OCI-LY7 (cell line): Measurements from ENCODE around the gene RNPC3. TPM values are rescaled to one million over a fixed set of nuclear protein-coding genes. Genes with fewer than 3 reads are reported as not detected.

Experiments
- Bru-seq: library from RNA; stranded (reverse); fragments of 400-500 nt; gene quantifications from one replicate; lab custom pipeline; 2021; lab: Mats Ljungman, UMichigan
- BruChase-seq, 2 experiments: library from RNA; stranded (reverse); fragments of 400-500 nt; gene quantifications; one replicate each; lab custom pipeline; 2021; lab: Mats Ljungman, UMichigan
- BruUV-seq: library from RNA; stranded (reverse); fragments of 400-500 nt; replicated peaks from 2 replicates; lab custom pipeline; 2021; lab: Mats Ljungman, UMichigan
- CTCF ChIA-PET: fragments of 300-600 bp; sonication (Branson Sonifier 250); formaldehyde crosslinking; loops from one replicate; lab custom pipeline; 2022; ENCODE audit warnings: antibody characterized with exemption; ENCODE audit not compliant: unreplicated experiment; lab: Charles Lee
- POLR2A ChIA-PET: fragments of 300-600 bp; sonication (Branson Sonifier 250); formaldehyde crosslinking; loops from one replicate; lab custom pipeline; 2022; ENCODE audit warnings: antibody characterized with exemption; lab: Charles Lee
- DNase-seq: peaks from one replicate; pipeline ENCODE4 v3.0.0-alpha.2; 2015; ENCODE audit warnings: low spot score
- H2AFZ ChIP-seq: fragments of 200-600 bp; sonication (generic), shearing (Covaris generic); 2 replicates; pipeline ENCODE4 v1.6.1; 2014; ENCODE audit warnings: mild to moderate bottlenecking, antibody characterized with exemption, low read length, moderate library complexity
- H3K27ac ChIP-seq: fragments of 200-600 bp; sonication (generic); 2 replicates; pipeline ENCODE4 v1.5.1; 2014; ENCODE audit warnings: mixed run types, low read depth, mild to moderate bottlenecking, moderate library complexity, low read length, inconsistent platforms; ENCODE audit not compliant: poor library complexity, severe bottlenecking
- H3K36me3 ChIP-seq: fragments of 200-600 bp; sonication (generic); 2 replicates; pipeline ENCODE4 v1.6.1; 2014; ENCODE audit warnings: mild to moderate bottlenecking, antibody characterized with exemption, low read length, moderate library complexity, mixed read lengths; ENCODE audit not compliant: insufficient read depth
- H3K4me1 ChIP-seq: fragments of 200-600 bp; sonication (generic); 2 replicates; pipeline ENCODE4 v1.5.1; 2014; ENCODE audit warnings: mild to moderate bottlenecking, low read length; ENCODE audit not compliant: insufficient read depth, poor library complexity, severe bottlenecking
- H3K4me2 ChIP-seq: fragments of 200-600 bp; sonication (generic); 2 replicates; pipeline ENCODE4 v1.6.1; 2014; ENCODE audit warnings: mild to moderate bottlenecking, low read length
- H3K4me3 ChIP-seq: fragments of 200-600 bp; sonication (generic); 2 replicates; pipeline ENCODE4 v1.5.1; 2014; ENCODE audit warnings: mild to moderate bottlenecking, low read depth, low read length; ENCODE audit not compliant: poor library complexity, severe bottlenecking
- H3K79me2 ChIP-seq: fragments of 200-600 bp; sonication (generic); 2 replicates; pipeline ENCODE4 v1.6.1; 2016; ENCODE audit warnings: low read depth, mild to moderate bottlenecking, low read length, moderate library complexity, mixed read lengths; ENCODE audit not compliant: insufficient read depth
- H3K9me2 ChIP-seq: fragments of 200-600 bp; sonication (generic); 2 replicates; pipeline ENCODE4 v1.6.1; 2016; ENCODE audit warnings: mild to moderate bottlenecking, low read length, mixed read lengths; ENCODE audit not compliant: insufficient read depth
- H3K9me3 ChIP-seq: fragments of 200-600 bp; sonication (generic); 2 replicates; pipeline ENCODE4 v1.6.1; 2014; ENCODE audit warnings: mild to moderate bottlenecking, mixed run types, low read length, mixed read lengths
- H4K20me1 ChIP-seq: fragments of 200-600 bp; sonication (generic); 2 replicates; pipeline ENCODE4 v1.6.1; 2014; ENCODE audit warnings: mild to moderate bottlenecking, antibody characterized with exemption, low read length, moderate library complexity, mixed read lengths; ENCODE audit not compliant: insufficient read depth
- CTCF ChIP-seq: fragments of 200-600 bp; sonication (generic); conservative IDR thresholded peaks from 2 replicates; pipeline ENCODE4 v1.5.1; 2014; ENCODE audit warnings: mild to moderate bottlenecking, antibody characterized with exemption, low read length, moderate library complexity, mixed read lengths
- EZH2phosphoT487 ChIP-seq: fragments of 200-600 bp; sonication (generic); IDR thresholded peaks from 2 replicates; pipeline ENCODE4 v1.6.1; 2018; ENCODE audit warnings: low read depth, borderline replicate concordance, mild to moderate bottlenecking, mixed run types, antibody characterized with exemption, low read length, moderate library complexity, mixed read lengths
- intact Hi-C: fragments of 100-400 bp; cut with micrococcal nuclease; formaldehyde crosslinking; loops from one replicate; pipeline ENCODE4 v1.10.0; 2022; ENCODE audit not compliant: unreplicated experiment
- long read RNA-seq: library from polyadenylated mRNA; stranded (forward); transcript quantifications from one replicate; pipeline ENCODE4 v2.0.0, GENCODE V29; 2022
- total RNA-seq, 2 experiments: library from RNA; depleted of rRNA in 1 of 2; stranded (reverse); fragments of >200 nt in 1 of 2; shearing (Covaris generic) in 1 of 2; gene quantifications; 2 replicates each; pipeline ENCODE4 v1.2.3, GENCODE V29; 2014 to 2022

RNPC3 gene
- total RNA-seq (2014; rRNA removed; shearing (Covaris generic)), result 20.1 and 22.6 TPM in 2 replicates
- total RNA-seq (2022), result 33.6 and 43.7 TPM in 2 replicates
- Bru-seq, nascent RNA, result percentile 91 among the genes with signal in this experiment
- percentile 79 among the genes with signal in this experiment for BruChase-seq, experiment 1, labeled RNA remaining after a 6-hour chase
- percentile 90 among the genes with signal in this experiment for BruChase-seq, experiment 2, labeled RNA remaining after a 2-hour chase
- long read RNA-seq, partial matches to known transcripts, result 9 of 25 reads
- long read RNA-seq, other reads (novel, unspliced or antisense), result 15 of 25 reads

- peak; percentile 90 for DNase-seq
- peaks cover 23% of the 10 kb centered on the region for H4K20me1 ChIP-seq
- H3K4me3 ChIP-seq, result peak within 1 kb of the TSS; percentile 97
- TF ChIP-seq CTCF (peak; percentile 36; the same call in 1 of the 2 replicates), EZH2phosphoT487 (no peak)
- H3K9me3 ChIP-seq, result no peaks in the 10 kb centered on the region
- no peaks in the 10 kb centered on the region for H3K9me2 ChIP-seq
- intact Hi-C loops, result no loop called here
- ChIA-PET CTCF (no interaction called here), POLR2A (interaction anchor here (0.8 to 2.3 kb wide), 5 partner anchors 8 to 15 kb away, joined by 3 to 17 read pairs (median 4); no protein-coding TSS in a partner anchor)
- BruUV-seq, result TSS peak; percentile 69
- peaks cover 28% of the 10 kb centered on the region for H3K4me1 ChIP-seq
- H3K36me3 ChIP-seq, result peaks cover 35% of the 10 kb centered on the region
- peaks cover 50% of the 10 kb centered on the region for H3K79me2 ChIP-seq
- peak within 1 kb of the TSS; percentile 84 for H3K27ac ChIP-seq
- H2AFZ ChIP-seq, result peak within 1 kb of the TSS; percentile 94
- H3K4me2 ChIP-seq, result peak within 1 kb of the TSS; percentile 91
These were observed at the start of gene RNPC3 for GRCh38 chr1:103525607-103526507. TSS of gene RNPC3 (plus strand) at chr1:103525699. CDS start at chr1:103526071, 372 bp downstream.

- no TSS peak for BruUV-seq
- POLR2A ChIA-PET, result interaction anchor here (0.6 kb wide), 2 partner anchors 9 to 1641 kb away, joined by 4 read pairs; no protein-coding TSS in a partner anchor
- CTCF ChIA-PET, result interaction anchor here (0.6 kb wide), 1 partner anchor 16 kb away, joined by 3 read pairs; no protein-coding TSS in a partner anchor
These were observed 48.4 kb upstream of the RNPC3 start for GRCh38 chr1:103477101-103477500.

More at GRCh38 chr1:103477101-103477500, 48.4 kb upstream of the RNPC3 start:
- Histone ChIP-seq H3K4me2 (no peak overlapping the region), H3K4me1 (no peaks in the 10 kb centered on the region), H3K36me3 (no peaks in the 10 kb centered on the region), H2AFZ (no peak overlapping the region), H3K27ac (no peak overlapping the region), H3K9me3 (no peaks in the 10 kb centered on the region), H3K9me2 (no peaks in the 10 kb centered on the region), H4K20me1 (no peaks in the 10 kb centered on the region), H3K4me3 (no peak overlapping the region), H3K79me2 (no peaks in the 10 kb centered on the region)
- DNase-seq, result no peak
- TF ChIP-seq EZH2phosphoT487, result no peak
- TF ChIP-seq CTCF, result no peak
- intact Hi-C loops, result no loop called here
